ENCODE measurements around the gene C10orf95.

The C10orf95 gene

DNA sequence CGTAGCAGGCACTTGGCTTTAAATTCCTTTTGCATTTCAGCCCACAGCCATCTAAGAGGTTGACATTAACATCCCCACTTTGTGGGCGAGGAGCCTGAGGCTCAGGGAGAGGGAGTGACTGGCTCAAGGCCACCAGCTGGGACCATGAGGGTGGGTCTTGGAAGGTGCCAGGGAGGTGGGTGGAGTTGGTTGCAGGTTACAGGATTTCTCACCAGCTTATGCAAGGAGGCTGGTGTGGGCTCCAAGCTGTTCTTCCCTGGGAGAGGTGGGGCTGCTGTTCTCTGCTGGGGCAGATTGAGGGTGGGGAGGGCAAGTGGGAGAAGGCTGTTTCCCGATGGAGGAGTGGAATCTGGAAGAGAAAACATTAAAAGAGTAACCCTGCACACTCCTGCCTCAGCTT is 14.1 kb upstream of the C10orf95 start:
- TF ChIP-seq, protein P1, sequence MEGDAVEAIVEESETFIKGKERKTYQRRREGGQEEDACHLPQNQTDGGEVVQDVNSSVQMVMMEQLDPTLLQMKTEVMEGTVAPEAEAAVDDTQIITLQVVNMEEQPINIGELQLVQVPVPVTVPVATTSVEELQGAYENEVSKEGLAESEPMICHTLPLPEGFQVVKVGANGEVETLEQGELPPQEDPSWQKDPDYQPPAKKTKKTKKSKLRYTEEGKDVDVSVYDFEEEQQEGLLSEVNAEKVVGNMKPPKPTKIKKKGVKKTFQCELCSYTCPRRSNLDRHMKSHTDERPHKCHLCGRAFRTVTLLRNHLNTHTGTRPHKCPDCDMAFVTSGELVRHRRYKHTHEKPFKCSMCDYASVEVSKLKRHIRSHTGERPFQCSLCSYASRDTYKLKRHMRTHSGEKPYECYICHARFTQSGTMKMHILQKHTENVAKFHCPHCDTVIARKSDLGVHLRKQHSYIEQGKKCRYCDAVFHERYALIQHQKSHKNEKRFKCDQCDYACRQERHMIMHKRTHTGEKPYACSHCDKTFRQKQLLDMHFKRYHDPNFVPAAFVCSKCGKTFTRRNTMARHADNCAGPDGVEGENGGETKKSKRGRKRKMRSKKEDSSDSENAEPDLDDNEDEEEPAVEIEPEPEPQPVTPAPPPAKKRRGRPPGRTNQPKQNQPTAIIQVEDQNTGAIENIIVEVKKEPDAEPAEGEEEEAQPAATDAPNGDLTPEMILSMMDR (IDR thresholded peaks at IDR 0.05; ENCODE audit: insufficient read depth, missing control alignments) = no peak
- FAIRE-seq (no peak), DNase-seq (ENCODE audit: insufficient read length, low spot score) (no peak)

DNA sequence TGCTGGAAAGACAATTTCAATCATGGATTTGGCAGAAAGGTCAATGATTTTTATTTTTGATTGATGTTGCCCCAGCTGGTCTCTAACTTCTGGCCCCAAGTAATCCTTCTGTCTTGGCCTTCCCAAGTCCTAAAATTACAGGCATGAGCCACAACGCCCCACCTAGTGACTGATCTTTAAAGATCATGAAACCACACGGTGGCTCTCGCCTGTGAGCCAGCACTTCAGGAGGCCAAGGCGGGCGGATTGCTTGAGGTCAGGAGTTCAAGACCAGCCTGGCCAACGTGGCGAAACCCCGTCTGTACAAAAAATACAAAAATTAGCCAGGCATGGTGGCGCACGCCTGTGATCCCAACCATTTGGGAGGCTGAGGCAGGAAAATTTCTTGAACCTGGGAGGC is 12.6 kb upstream of the C10orf95 start:
- TF ChIP-seq, protein P1 (IDR thresholded peaks at IDR 0.05; ENCODE audit: insufficient read depth, missing control alignments) = no peak
- FAIRE-seq = no peak
- no peak for DNase-seq (ENCODE audit: insufficient read length, low spot score)

DNA sequence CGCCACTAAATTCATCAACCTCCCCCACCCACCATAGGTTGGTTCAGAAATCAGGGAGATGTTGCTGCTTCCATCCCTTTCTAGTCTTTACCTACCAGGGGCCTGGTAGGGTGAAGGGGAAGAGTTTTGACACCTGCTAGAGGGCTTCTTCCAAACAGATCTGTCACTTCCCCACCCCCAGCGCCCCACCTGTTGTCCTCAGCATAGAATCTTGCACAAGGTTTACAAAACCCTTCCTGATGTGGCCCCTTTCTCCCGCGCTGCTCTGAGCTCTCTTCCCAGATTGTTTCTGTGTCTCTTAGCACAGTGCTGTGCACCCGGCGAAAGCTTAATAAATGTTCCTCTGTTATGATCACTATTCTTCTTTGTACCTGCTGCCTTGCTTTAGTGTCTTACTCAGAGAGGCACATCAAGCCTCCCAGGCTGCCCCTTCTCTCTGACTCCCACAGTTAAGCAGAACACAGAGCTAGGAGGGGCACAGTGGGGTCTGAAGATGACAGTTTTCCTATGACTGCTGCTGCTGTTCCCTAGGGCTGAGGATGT is 11.2 kb upstream of the C10orf95 start:
- TF ChIP-seq, protein P1 (IDR thresholded peaks at IDR 0.05; ENCODE audit: insufficient read depth, missing control alignments) = no peak
- no peak for FAIRE-seq
- no peak for DNase-seq (ENCODE audit: insufficient read length, low spot score)

DNA sequence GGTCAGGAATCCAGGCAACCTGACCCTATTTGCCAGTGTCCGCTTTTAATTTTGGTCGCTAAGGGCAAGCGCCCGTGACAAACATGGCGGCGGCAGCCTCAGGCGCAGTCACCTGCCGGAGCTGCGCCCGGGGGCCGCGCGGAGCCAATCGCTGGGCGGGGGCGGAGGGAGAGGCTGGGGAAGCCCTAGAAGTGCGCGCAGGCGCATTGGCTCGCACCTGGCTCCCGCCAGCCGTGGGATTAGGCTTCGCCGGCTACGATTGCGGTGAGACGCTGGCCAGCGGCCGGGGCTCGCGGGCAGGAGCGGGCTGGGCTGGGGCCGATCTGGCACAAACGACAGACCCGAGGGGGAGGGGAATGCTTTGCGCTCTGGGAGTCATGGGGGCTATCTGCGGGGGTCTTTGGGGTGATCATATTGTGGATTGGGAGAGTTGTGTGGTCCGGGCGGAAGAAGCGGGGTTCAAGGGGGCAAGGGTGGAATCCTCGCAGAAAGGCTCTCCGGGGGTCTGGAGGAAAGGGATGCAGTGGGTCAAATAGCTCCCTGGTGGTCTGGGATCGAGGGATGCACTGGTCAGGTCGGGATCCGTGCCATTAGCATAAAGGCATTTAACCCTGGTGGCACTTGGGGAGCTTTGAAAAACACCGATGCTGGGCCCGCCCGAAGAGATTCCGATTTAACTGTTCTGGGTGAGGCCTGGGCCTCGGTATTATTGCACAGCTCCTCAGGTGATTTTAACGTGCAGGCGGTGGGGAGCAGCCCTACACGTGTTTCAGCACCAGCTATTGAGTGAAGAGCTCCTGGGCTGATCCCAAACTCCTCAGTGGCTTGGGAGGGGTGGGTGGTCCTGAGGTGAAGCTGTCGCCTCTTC is 10.1 kb upstream of the C10orf95 start:
- TF ChIP-seq, protein P1 (IDR thresholded peaks at IDR 0.05; ENCODE audit: insufficient read depth, missing control alignments) = no peak
- FAIRE-seq = no peak
- peak; percentile 94 for DNase-seq (ENCODE audit: insufficient read length, low spot score)

DNA sequence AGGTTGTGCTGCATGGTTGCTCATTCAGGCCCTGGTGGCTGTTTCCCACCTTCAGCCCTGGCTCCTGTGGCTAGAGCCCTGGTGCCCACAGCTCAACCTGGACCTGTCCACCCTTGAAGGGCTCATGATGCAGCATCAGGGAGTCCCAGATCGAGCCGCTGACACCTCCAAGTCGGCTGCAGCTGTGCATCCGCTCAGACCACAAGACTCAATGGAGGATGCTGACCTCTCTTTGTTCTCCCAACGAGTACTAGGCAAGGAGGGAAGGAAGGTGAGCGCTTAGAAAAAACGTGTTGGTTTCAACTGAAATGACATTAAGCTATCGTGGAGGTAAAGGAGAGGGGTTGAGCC is 9.5 kb upstream of the C10orf95 start:
- TF ChIP-seq, protein P1 (IDR thresholded peaks at IDR 0.05; ENCODE audit: insufficient read depth, missing control alignments) = no peak
- no peak for FAIRE-seq
- no peak for DNase-seq (ENCODE audit: insufficient read length, low spot score)

DNA sequence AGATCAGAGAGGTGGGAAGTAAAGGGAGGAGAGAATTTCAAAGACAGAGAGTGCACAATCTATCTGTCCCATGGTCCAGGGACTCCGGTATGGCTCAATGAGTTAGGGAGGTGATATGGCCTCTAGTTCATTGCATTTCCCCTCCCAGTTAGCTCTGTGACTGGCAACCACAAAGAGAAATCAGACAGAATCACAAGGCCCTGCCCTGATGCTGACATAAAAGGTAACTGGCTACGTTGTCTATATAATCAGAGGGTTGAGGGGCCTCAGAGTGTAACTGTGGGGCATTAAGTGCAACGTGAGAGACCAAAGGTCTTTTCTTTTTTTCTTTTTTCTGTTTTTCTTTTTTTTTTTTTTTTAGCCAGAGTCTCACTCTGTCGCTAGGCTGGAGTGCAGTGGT is 7.3 kb upstream of the C10orf95 start:
- TF ChIP-seq, protein P1 (IDR thresholded peaks at IDR 0.05; ENCODE audit: insufficient read depth, missing control alignments) = no peak
- no peak for DNase-seq (ENCODE audit: insufficient read length, low spot score)
- no peak for FAIRE-seq

DNA sequence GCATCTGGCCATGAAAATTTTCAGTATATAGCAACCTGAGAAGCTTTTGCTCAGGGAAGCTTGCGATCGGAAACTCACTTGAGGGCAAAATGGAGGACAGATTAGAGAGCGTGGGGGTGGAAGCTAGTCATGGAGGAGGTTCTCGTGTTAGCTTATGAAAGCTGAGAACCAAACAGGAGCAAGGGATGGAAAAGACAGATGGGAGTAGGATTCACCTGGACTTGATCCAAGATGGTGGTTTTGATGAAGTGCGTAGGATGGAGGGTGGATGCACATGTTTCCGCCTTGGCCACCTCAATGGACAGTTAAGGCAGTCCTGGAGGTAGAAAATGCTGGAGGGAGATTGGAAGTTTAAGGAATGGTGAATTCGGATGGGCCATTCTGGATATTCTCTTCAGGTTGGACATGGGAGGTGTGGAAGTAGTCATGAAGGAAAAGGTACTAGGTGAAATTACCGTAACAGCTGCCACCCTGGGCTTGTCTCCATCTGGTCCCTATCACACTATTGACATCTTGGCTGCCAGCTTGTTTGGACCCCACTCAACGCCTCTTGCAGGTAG is 6.3 kb upstream of the C10orf95 start:
- no peak for DNase-seq (ENCODE audit: insufficient read length, low spot score)
- no peak for FAIRE-seq
- TF ChIP-seq, protein P1 (IDR thresholded peaks at IDR 0.05; ENCODE audit: insufficient read depth, missing control alignments) = no peak

Data from D721Med (cell line).